Panc1 (cell line): Measurements from ENCODE around the gene TRPM5. TPM values are rescaled to one million over a fixed set of nuclear protein-coding genes. Genes with fewer than 3 reads are reported as not detected.

ENCODE experiments used
- ATAC-seq: fragments of 200-7000 bp; cut with Tn5 transposase; 2 replicates; pipeline ENCODE4 v1.9.1; 2020; ENCODE audit warnings: mild to moderate bottlenecking, moderate library complexity
- BruUV-seq: library from RNA; stranded (reverse); fragments of 400-500 nt; replicated peaks from 2 replicates; lab custom pipeline; 2021; lab: Mats Ljungman, UMichigan
- CTCF ChIA-PET: fragments of 300-600 bp; sonication (Branson Sonifier 250); formaldehyde crosslinking; loops from one replicate; lab custom pipeline; 2022; ENCODE audit warnings: antibody characterized with exemption; lab: Charles Lee
- POLR2A ChIA-PET: fragments of 300-600 bp; sonication (Branson Sonifier 250); formaldehyde crosslinking; loops from one replicate; lab custom pipeline; 2022; ENCODE audit warnings: antibody characterized with exemption; lab: Charles Lee
- DNase-seq: peaks from one replicate; pipeline ENCODE4 v3.0.0-alpha.2; 2010; ENCODE audit warnings: low read depth, low spot score
- H3K27ac ChIP-seq: 2 replicates; pipeline ENCODE4 v1.5.1; 2011; ENCODE audit warnings: mild to moderate bottlenecking, low read length, inconsistent platforms
- H3K27me3 ChIP-seq: fragments of 200-500 bp; sonication (Bioruptor generic); 2 replicates; pipeline ENCODE4 v1.6.0; 2014; ENCODE audit warnings: low read length, inconsistent platforms; ENCODE audit not compliant: control insufficient read depth, insufficient read depth
- H3K36me3 ChIP-seq: fragments of 200-500 bp; sonication (Bioruptor generic); 2 replicates; pipeline ENCODE4 v1.5.1; 2014; ENCODE audit warnings: inconsistent platforms, mild to moderate bottlenecking, low read length, moderate library complexity; ENCODE audit not compliant: control insufficient read depth, insufficient read depth
- H3K4me1 ChIP-seq: 2 replicates; pipeline ENCODE4 v1.5.1; 2011; ENCODE audit warnings: inconsistent platforms, mild to moderate bottlenecking, low read length, moderate library complexity; ENCODE audit not compliant: control insufficient read depth, insufficient read depth
- H3K4me3 ChIP-seq, 2 experiments: 2 replicates each; pipeline ENCODE4 v1.5.1; 2011 to 2012; ENCODE audit warnings: low read depth in 2 of 2, low read length in 2 of 2, mild to moderate bottlenecking in 2 of 2, inconsistent platforms in 1 of 2, moderate library complexity in 1 of 2
- H3K9me3 ChIP-seq: fragments of 200-500 bp; sonication (Bioruptor generic); 2 replicates; pipeline ENCODE4 v1.5.1; 2014; ENCODE audit warnings: low read depth, mild to moderate bottlenecking, inconsistent platforms, low read length, moderate library complexity; ENCODE audit not compliant: control insufficient read depth, insufficient read depth
- POLR2AphosphoS5 ChIP-seq: IDR thresholded peaks from 2 replicates; pipeline ENCODE4 v1.6.1; 2012; ENCODE audit warnings: mild to moderate bottlenecking, low read depth, low read length, moderate library complexity
- SIN3A ChIP-seq: IDR thresholded peaks from 2 replicates; pipeline ENCODE4 v1.6.1; 2012; ENCODE audit warnings: low read depth, mild to moderate bottlenecking, low read length, moderate library complexity, borderline replicate concordance; ENCODE audit not compliant: insufficient read depth
- TCF7L2 ChIP-seq: IDR thresholded peaks from 2 replicates; pipeline ENCODE4 v1.6.1; 2011; ENCODE audit warnings: mild to moderate bottlenecking, low read depth, low read length, inconsistent platforms
- in situ Hi-C: cut with HindIII; loops from 2 replicates; pipeline ENCODE4 v1.10.0; 2016; ENCODE audit warnings: low sequenced_read_pairs, low pct_unique_long_range_greater_than_20kb
- intact Hi-C: fragments of 100-400 bp; cut with micrococcal nuclease; formaldehyde crosslinking; loops from one replicate; pipeline ENCODE4 v1.10.0; 2022; ENCODE audit not compliant: unreplicated experiment
- total RNA-seq: library from RNA; stranded (reverse); gene quantifications from one replicate; pipeline ENCODE4 v1.2.1, GENCODE V29; 2021; ENCODE audit not compliant: unreplicated experiment
- TF ChIP-seq, protein P1 (sequence below): fragments of 450-650 bp; IDR thresholded peaks from 2 replicates; pipeline ENCODE4 v1.5.1; 2017; ENCODE audit warnings: mild to moderate bottlenecking
- TF ChIP-seq, protein P2 (sequence below), 2 experiments: IDR thresholded peaks; 2 replicates each; pipeline ENCODE4 v1.6.1; 2011 to 2012; ENCODE audit warnings: low read depth in 2 of 2, control low read depth in 1 of 2, low read length in 1 of 2, mild to moderate bottlenecking in 1 of 2, moderate library complexity in 1 of 2; ENCODE audit not compliant: insufficient read depth in 1 of 2

Gene TRPM5
- total RNA-seq, 1 experiment from 2014 or later = 0.08 TPM

DNA sequence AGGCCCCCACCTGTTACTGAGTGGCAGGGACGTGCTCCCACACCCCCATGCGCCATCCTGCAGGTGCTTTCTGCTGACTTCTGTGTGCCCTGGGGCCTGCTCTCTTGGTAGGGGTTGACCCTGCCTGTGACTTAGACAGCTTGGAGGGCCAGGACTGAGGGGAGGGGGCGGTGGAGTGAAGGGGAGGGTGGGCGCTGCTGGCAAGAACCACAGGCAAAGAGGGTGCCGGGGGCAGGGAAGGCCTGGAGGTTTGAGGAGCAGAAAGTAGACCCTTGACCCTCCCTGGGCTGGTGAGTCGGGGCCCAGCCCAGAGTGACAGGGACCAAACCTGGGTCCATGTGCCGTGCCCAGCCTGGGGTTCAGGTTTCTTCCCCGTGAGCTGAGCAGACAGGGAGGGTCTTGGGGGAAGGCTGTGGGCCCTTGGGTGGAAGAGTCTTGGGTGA, 18.2 kb upstream of the TRPM5 start:
- H3K27me3 ChIP-seq = no peaks in the 10 kb centered on the region
- BruUV-seq = no TSS peak
- H3K36me3 ChIP-seq = no peaks in the 10 kb centered on the region
- no peaks in the 10 kb centered on the region for H3K9me3 ChIP-seq
- in situ Hi-C loops = no loop called here
- ATAC-seq = no peak
- intact Hi-C loops = no loop called here
- H3K4me3 ChIP-seq = no peak overlapping the region
- POLR2A ChIA-PET = no interaction called here
- no peaks in the 10 kb centered on the region for H3K4me1 ChIP-seq
- CTCF ChIA-PET = no interaction called here
- DNase-seq = no peak
- TF ChIP-seq POLR2AphosphoS5 = no peak
- H3K27ac ChIP-seq = no peak overlapping the region

DNA sequence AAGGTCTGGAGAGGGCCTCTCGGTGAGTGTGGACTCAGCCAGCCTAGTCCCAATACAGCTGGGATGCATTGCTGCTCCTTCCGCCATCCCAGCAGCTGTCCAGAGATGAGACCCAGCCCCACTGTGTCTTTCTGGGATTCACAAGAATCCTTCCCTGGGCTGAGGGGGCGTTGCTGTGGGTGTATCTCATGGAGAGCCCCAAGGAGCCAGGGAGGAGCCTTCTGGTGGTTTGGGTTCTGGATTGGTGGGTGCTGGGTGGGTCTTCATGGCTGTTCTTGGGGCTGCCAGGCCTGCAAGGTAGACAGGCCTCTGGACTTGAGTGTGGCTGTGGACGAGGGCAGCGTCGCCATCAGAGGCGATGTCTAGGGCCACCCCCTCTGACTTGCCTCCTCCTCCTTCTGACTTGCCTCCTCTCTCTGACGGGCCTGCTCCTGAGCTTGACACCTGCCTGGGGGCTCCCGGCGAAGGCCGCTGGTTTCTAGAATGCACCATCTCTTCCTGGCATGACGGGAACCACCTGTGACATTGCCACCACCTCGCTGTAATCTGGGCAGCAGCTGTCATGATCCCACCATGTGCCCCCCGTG, 17.7 kb upstream of the TRPM5 start:
- ChIA-PET POLR2A (no interaction called here), CTCF (no interaction called here)
- Histone ChIP-seq H3K27me3 (no peaks in the 10 kb centered on the region; the same call in 1 of the 2 replicates), H3K36me3 (no peaks in the 10 kb centered on the region), H3K9me3 (no peaks in the 10 kb centered on the region), H3K4me3 (no peak overlapping the region), H3K4me1 (no peaks in the 10 kb centered on the region), H3K27ac (no peak overlapping the region)
- intact Hi-C loops (no loop called here), in situ Hi-C loops (no loop called here)
- DNase-seq = no peak
- TF ChIP-seq POLR2AphosphoS5 (no peak), TCF7L2 (no peak), SIN3A (no peak)
- TF ChIP-seq, protein P1, sequence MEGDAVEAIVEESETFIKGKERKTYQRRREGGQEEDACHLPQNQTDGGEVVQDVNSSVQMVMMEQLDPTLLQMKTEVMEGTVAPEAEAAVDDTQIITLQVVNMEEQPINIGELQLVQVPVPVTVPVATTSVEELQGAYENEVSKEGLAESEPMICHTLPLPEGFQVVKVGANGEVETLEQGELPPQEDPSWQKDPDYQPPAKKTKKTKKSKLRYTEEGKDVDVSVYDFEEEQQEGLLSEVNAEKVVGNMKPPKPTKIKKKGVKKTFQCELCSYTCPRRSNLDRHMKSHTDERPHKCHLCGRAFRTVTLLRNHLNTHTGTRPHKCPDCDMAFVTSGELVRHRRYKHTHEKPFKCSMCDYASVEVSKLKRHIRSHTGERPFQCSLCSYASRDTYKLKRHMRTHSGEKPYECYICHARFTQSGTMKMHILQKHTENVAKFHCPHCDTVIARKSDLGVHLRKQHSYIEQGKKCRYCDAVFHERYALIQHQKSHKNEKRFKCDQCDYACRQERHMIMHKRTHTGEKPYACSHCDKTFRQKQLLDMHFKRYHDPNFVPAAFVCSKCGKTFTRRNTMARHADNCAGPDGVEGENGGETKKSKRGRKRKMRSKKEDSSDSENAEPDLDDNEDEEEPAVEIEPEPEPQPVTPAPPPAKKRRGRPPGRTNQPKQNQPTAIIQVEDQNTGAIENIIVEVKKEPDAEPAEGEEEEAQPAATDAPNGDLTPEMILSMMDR = no peak
- TF ChIP-seq, protein P2, sequence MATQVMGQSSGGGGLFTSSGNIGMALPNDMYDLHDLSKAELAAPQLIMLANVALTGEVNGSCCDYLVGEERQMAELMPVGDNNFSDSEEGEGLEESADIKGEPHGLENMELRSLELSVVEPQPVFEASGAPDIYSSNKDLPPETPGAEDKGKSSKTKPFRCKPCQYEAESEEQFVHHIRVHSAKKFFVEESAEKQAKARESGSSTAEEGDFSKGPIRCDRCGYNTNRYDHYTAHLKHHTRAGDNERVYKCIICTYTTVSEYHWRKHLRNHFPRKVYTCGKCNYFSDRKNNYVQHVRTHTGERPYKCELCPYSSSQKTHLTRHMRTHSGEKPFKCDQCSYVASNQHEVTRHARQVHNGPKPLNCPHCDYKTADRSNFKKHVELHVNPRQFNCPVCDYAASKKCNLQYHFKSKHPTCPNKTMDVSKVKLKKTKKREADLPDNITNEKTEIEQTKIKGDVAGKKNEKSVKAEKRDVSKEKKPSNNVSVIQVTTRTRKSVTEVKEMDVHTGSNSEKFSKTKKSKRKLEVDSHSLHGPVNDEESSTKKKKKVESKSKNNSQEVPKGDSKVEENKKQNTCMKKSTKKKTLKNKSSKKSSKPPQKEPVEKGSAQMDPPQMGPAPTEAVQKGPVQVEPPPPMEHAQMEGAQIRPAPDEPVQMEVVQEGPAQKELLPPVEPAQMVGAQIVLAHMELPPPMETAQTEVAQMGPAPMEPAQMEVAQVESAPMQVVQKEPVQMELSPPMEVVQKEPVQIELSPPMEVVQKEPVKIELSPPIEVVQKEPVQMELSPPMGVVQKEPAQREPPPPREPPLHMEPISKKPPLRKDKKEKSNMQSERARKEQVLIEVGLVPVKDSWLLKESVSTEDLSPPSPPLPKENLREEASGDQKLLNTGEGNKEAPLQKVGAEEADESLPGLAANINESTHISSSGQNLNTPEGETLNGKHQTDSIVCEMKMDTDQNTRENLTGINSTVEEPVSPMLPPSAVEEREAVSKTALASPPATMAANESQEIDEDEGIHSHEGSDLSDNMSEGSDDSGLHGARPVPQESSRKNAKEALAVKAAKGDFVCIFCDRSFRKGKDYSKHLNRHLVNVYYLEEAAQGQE (IDR thresholded peaks at IDR 0.05; ENCODE audit: insufficient read depth in 1 of 2, low read depth in 2 of 2, low read length in 1 of 2) = no peak
- ATAC-seq = no peak
- BruUV-seq = no TSS peak

DNA sequence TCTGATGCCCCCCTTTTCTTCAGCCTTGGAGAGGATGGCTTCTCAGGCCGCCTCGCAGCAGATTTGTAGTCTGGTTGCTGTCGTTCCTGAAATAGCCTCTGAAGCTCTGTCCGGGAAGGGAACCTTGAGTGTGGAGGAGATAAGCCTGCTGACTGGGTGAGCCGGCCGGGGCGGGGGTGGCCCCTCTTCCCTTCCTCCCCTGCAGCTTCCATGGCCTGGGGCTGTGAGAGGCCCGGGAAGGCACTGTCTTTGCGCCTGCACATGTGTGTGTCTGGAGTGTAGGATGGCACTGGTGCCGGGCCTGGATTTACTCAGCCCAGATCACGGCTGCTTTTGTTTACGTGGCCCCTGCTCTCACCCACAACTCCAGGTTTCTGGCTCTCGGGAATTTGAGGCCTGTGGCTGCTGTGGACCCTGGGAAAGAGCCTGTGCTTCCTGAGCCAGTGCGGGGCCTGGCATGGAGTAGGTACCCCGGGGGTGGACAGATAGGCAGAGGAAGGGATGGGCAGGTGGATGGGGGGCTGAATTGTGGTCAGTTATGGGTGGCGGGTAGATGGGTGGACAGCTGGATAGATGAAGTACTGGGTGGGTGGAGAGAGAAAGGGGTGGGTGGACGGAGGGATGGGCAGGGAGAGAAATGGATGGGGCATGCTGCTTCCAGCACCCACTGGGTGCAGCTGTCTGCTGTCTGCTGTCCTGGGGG, 17.1 kb upstream of the TRPM5 start:
- in situ Hi-C loops = no loop called here
- no peak for TF ChIP-seq SIN3A
- TF ChIP-seq, protein P1 = no peak
- no peak for TF ChIP-seq TCF7L2
- TF ChIP-seq POLR2AphosphoS5 = no peak
- TF ChIP-seq, protein P2 (IDR thresholded peaks at IDR 0.05; ENCODE audit: insufficient read depth in 1 of 2, low read depth in 2 of 2, low read length in 1 of 2) = no peak
- Histone ChIP-seq H3K4me1 (no peaks in the 10 kb centered on the region), H3K4me3 (no peak overlapping the region), H3K36me3 (no peaks in the 10 kb centered on the region), H3K27ac (no peak overlapping the region), H3K27me3 (no peaks in the 10 kb centered on the region; the same call in 1 of the 2 replicates), H3K9me3 (no peaks in the 10 kb centered on the region)
- ChIA-PET POLR2A (no interaction called here), CTCF (no interaction called here)
- DNase-seq (no peak), ATAC-seq (no peak)
- no TSS peak for BruUV-seq
- intact Hi-C loops = no loop called here
